ENCODE measurements around the gene FLOT1.
"Not testable (repeated sequence)": the region's sequence is repeated elsewhere in the genome, so short reads cannot be mapped to it uniquely, and the experiment has no call there.

The FLOT1 gene

DNA sequence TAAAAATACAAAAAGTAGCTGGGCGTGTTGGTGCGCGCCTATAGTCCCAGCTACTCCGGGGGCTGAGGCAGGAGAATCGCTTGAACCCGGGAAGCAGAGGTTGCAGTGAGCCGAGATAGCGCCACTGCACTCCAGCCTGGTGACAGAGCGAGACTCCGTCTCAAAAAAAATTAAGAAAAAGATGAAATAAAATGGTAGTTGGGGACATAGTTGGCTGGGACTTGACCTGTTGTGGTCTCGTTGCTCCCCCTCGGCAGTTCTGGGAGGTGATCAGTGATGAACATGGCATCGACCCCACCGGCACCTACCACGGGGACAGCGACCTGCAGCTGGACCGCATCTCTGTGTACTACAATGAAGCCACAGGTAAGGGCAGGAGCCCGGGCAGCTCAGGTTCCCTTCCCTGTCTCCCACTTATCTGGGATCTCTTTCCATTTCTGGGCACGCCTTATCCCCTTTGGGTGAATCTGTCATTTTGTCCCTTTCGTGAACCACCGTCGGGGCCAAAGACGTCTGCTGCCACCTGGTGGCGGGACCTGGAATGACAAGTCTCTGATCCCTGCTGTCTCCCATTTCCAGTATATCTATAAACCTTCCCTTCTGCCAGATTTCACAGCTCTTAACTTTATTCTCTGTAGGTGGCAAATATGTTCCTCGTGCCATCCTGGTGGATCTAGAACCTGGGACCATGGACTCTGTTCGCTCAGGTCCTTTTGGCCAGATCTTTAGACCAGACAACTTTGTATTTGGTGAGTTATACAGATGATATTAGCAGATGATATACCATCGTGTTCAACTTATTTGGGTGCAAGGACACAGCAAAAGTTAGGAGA lies 20.0 kb downstream of the FLOT1 start:
- Histone ChIP-seq H2BK15ac (ENCODE audit: low read length) (no peak overlapping the region), H2AFZ (ENCODE audit: low read length) (no peak overlapping the region), H3K4me1 (ENCODE audit: control insufficient read depth in 2 of 2, insufficient read depth in 1 of 2, low read depth in 1 of 2, low read length in 2 of 2) (peaks cover 11 to 24% of the 10 kb centered on the region in 2 donors), H3K36me3 (replicated peaks in 1 of 2; ENCODE audit: control insufficient read depth in 2 of 2, insufficient read depth in 2 of 2, low read length in 2 of 2) (peaks cover 40 to 54% of the 10 kb centered on the region in 2 donors), H2BK5ac (ENCODE audit: low read length) (no peak overlapping the region), H3K4me2 (ENCODE audit: insufficient read depth, low read length, poor library complexity, severe bottlenecking) (peak overlapping the region; percentile 69), H3K23ac (ENCODE audit: low read depth, low read length, poor library complexity) (peak overlapping the region; percentile 49), H3K18ac (ENCODE audit: low read length) (no peak overlapping the region), H4K8ac (ENCODE audit: low read depth, low read length) (no peak overlapping the region), H2BK120ac (ENCODE audit: low read depth, low read length) (no peak overlapping the region), H2AK5ac (ENCODE audit: low read depth, low read length) (no peak overlapping the region), H4K91ac (ENCODE audit: low read depth, low read length, poor library complexity) (no peak overlapping the region), H3K27ac (replicated peaks; ENCODE audit: low read length) (no peak overlapping the region), H3K79me1 (ENCODE audit: low read depth, low read length) (peaks cover 8% of the 10 kb centered on the region), H3K9ac (ENCODE audit: low read depth, low read length, poor library complexity) (no peak overlapping the region), H3K4me3 (ENCODE audit: low read length in 2 of 2) (peak overlapping the region; percentile 88 to 98), H2BK12ac (ENCODE audit: low read length) (no peak overlapping the region), H3K27me3 (ENCODE audit: control insufficient read depth in 3 of 3, insufficient read depth in 3 of 3, low read depth in 1 of 3, low read length in 3 of 3) (no peaks in the 10 kb centered on the region), H3K4ac (ENCODE audit: low read length) (no peak overlapping the region), H3K9me3 (replicated peaks in 1 of 2; ENCODE audit: control insufficient read depth in 2 of 2, insufficient read depth in 1 of 2, low read depth in 1 of 2, low read length in 2 of 2) (no peaks in the 10 kb centered on the region), H3K14ac (ENCODE audit: low read length) (no peak overlapping the region)
- DNase-seq (ENCODE audit: low spot score) = peak; percentile 81
- no CpG with 5 or more reads among the region's 27 CpGs for WGBS, 2 donors (ENCODE audit: extremely low coverage in 2 of 2, insufficient read length in 2 of 2, insufficient replicate concordance in 1 of 2)

DNA sequence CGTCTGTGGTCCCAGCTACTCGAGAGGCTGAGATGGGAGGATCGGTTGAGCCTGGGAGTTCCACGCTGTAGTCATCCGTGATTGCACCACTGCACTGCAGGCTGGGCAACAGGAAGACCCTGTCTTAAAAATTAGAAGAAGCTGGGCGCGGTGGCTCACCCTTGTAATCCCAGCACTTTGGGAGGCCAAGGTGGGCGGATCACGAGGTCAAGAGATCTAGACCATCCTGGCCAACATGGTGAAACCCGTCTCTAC lies 20.5 kb downstream of the FLOT1 start:
- not testable (repeated sequence) for H4K91ac ChIP-seq (ENCODE audit: low read depth, low read length, poor library complexity); H3K79me1 ChIP-seq (ENCODE audit: low read depth, low read length); H3K4ac ChIP-seq (ENCODE audit: low read length); H2BK12ac ChIP-seq (ENCODE audit: low read length); H2AK5ac ChIP-seq (ENCODE audit: low read depth, low read length); H2BK120ac ChIP-seq (ENCODE audit: low read depth, low read length); H3K9me3 ChIP-seq (replicated peaks in 1 of 2; ENCODE audit: control insufficient read depth in 2 of 2, insufficient read depth in 1 of 2, low read depth in 1 of 2, low read length in 2 of 2); H4K8ac ChIP-seq (ENCODE audit: low read depth, low read length); H3K27me3 ChIP-seq (ENCODE audit: control insufficient read depth in 3 of 3, insufficient read depth in 3 of 3, low read depth in 1 of 3, low read length in 3 of 3); DNase-seq (ENCODE audit: low spot score); H2BK15ac ChIP-seq (ENCODE audit: low read length); H2AFZ ChIP-seq (ENCODE audit: low read length)
- Histone ChIP-seq H3K9ac (ENCODE audit: low read depth, low read length, poor library complexity) (peak overlapping the region; percentile 88), H3K4me1 (ENCODE audit: control insufficient read depth in 2 of 2, insufficient read depth in 1 of 2, low read depth in 1 of 2, low read length in 2 of 2) (peaks cover 11 to 24% of the 10 kb centered on the region in 2 donors), H3K4me3 (ENCODE audit: low read length in 2 of 2) (peak overlapping the region; percentile 88 to 98), H2BK5ac (ENCODE audit: low read length) (peak overlapping the region; percentile 89), H3K14ac (ENCODE audit: low read length) (peak overlapping the region; percentile 50), H3K36me3 (replicated peaks in 1 of 2; ENCODE audit: control insufficient read depth in 2 of 2, insufficient read depth in 2 of 2, low read length in 2 of 2) (peaks cover 40 to 53% of the 10 kb centered on the region in 2 donors), H3K18ac (ENCODE audit: low read length) (peak overlapping the region; percentile 90), H3K27ac (replicated peaks; ENCODE audit: low read length) (peak overlapping the region; percentile 77), H3K4me2 (ENCODE audit: insufficient read depth, low read length, poor library complexity, severe bottlenecking) (peak overlapping the region; percentile 69), H3K23ac (ENCODE audit: low read depth, low read length, poor library complexity) (peak overlapping the region; percentile 87)
- no CpG with 5 or more reads among the region's 10 CpGs for WGBS, 2 donors (ENCODE audit: extremely low coverage in 2 of 2, insufficient read length in 2 of 2, insufficient replicate concordance in 1 of 2)

DNA sequence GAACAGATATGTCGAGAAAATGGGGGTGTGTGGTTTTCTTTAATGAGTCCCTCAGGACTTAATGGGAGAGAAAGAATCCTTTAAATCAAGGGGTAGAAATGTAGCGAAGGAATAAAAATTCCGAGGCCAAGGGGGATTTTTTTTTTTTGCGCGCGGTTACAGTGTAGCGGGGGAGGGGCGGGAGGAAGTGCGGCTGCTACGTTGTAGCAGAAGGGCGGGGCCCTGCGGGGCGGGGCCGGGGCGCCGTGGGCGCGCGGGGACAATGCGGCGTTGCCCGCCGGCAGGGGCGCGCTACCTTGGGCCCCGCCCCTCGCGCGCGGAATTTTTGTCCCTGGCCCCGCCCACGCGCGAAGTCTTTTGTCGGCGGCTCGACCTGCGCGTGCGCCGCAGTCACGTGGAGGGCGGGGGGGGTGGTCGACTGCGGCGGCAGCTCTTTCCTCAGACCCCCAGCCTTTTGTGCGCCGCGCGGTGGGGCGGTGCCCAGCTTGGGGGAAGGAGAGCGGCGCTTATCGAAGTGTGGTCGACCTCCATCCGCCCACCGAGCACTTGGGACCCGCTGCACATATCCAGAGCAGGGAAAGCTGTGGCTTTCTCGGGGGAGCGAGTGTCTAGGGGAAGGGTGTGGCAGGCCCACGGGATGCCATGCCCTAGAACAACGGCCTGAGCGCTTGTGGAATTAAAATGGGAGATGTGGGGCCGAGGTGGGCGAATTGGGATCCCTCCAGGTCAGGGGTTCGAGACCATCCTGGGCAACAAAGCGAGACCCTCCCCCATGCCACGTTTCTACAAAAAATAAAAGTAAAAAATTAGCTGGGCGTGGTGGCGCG lies 21.1 kb downstream of the FLOT1 start:
- no peak overlapping the region for H3K4ac ChIP-seq (ENCODE audit: low read length)
- H2AK5ac ChIP-seq (ENCODE audit: low read depth, low read length) = no peak overlapping the region
- H4K8ac ChIP-seq (ENCODE audit: low read depth, low read length) = peak overlapping the region; percentile 26
- H3K14ac ChIP-seq (ENCODE audit: low read length) = peak overlapping the region; percentile 50
- no peaks in the 10 kb centered on the region for H3K9me3 ChIP-seq (replicated peaks in 1 of 2; ENCODE audit: control insufficient read depth in 2 of 2, insufficient read depth in 1 of 2, low read depth in 1 of 2, low read length in 2 of 2)
- peak overlapping the region; percentile 89 for H3K27ac ChIP-seq (replicated peaks; ENCODE audit: low read length)
- H3K18ac ChIP-seq (ENCODE audit: low read length) = peak overlapping the region; percentile 90
- H2BK12ac ChIP-seq (ENCODE audit: low read length) = no peak overlapping the region
- peak overlapping the region; percentile 69 for H3K4me2 ChIP-seq (ENCODE audit: insufficient read depth, low read length, poor library complexity, severe bottlenecking)
- H2AFZ ChIP-seq (ENCODE audit: low read length) = no peak overlapping the region
- H3K27me3 ChIP-seq (ENCODE audit: control insufficient read depth in 3 of 3, insufficient read depth in 3 of 3, low read depth in 1 of 3, low read length in 3 of 3) = no peaks in the 10 kb centered on the region
- H4K91ac ChIP-seq (ENCODE audit: low read depth, low read length, poor library complexity) = no peak overlapping the region
- no peak overlapping the region for H2BK120ac ChIP-seq (ENCODE audit: low read depth, low read length)
- peak overlapping the region; percentile 73 for H2BK15ac ChIP-seq (ENCODE audit: low read length)
- DNase-seq (ENCODE audit: low spot score) = peak; percentile 95
- H2BK5ac ChIP-seq (ENCODE audit: low read length) = peak overlapping the region; percentile 89
- no CpG with 5 or more reads among the region's 71 CpGs for WGBS, 2 donors (ENCODE audit: extremely low coverage in 2 of 2, insufficient read length in 2 of 2, insufficient replicate concordance in 1 of 2)
- peaks cover 8% of the 10 kb centered on the region for H3K79me1 ChIP-seq (ENCODE audit: low read depth, low read length)
- H3K4me1 ChIP-seq (ENCODE audit: control insufficient read depth in 2 of 2, insufficient read depth in 1 of 2, low read depth in 1 of 2, low read length in 2 of 2) = peaks cover 13 to 28% of the 10 kb centered on the region in 2 donors
- H3K9ac ChIP-seq (ENCODE audit: low read depth, low read length, poor library complexity) = peak overlapping the region; percentile 88
- peak overlapping the region; percentile 89 to 98 for H3K4me3 ChIP-seq (ENCODE audit: low read length in 2 of 2)
- peaks cover 40 to 48% of the 10 kb centered on the region in 2 donors for H3K36me3 ChIP-seq (replicated peaks in 1 of 2; ENCODE audit: control insufficient read depth in 2 of 2, insufficient read depth in 2 of 2, low read length in 2 of 2)
- H3K23ac ChIP-seq (ENCODE audit: low read depth, low read length, poor library complexity) = peak overlapping the region; percentile 87

DNA sequence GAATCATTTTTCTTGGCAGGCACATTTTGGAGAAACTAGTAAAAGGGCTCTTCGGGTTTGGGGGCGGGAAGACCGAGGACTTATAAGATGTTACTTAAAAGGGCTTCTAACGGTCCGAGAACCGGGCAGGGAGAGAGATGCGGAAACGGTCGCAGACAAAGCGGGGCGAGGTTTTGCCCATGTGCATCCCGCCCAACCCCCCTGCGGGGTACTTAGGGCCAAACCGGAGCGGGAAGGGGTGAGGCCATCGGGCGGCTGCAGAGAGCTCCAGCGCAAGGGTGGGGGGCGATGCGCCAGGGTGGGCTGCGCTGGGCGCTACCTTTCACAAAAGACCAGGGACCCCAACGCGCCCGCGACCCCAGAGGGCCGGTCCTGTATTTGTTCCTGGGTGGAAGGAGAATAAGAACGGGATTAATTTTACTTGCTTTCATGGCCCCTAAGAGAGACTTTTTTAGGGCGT lies 21.7 kb downstream of the FLOT1 start:
- peak overlapping the region; percentile 78 for H3K9ac ChIP-seq (ENCODE audit: low read depth, low read length, poor library complexity)
- no CpG with 5 or more reads among the region's 29 CpGs for WGBS, 2 donors (ENCODE audit: extremely low coverage in 2 of 2, insufficient read length in 2 of 2, insufficient replicate concordance in 1 of 2)
- no peaks in the 10 kb centered on the region for H3K9me3 ChIP-seq (replicated peaks in 1 of 2; ENCODE audit: control insufficient read depth in 2 of 2, insufficient read depth in 1 of 2, low read depth in 1 of 2, low read length in 2 of 2)
- no peak overlapping the region for H4K8ac ChIP-seq (ENCODE audit: low read depth, low read length)
- H3K27me3 ChIP-seq (ENCODE audit: control insufficient read depth in 3 of 3, insufficient read depth in 3 of 3, low read depth in 1 of 3, low read length in 3 of 3) = no peaks in the 10 kb centered on the region
- H2BK120ac ChIP-seq (ENCODE audit: low read depth, low read length) = no peak overlapping the region
- peaks cover 36 to 43% of the 10 kb centered on the region in 2 donors for H3K36me3 ChIP-seq (replicated peaks in 1 of 2; ENCODE audit: control insufficient read depth in 2 of 2, insufficient read depth in 2 of 2, low read length in 2 of 2)
- DNase-seq (ENCODE audit: low spot score) = no peak
- peak overlapping the region; percentile 3 for H3K18ac ChIP-seq (ENCODE audit: low read length)
- peaks cover 8% of the 10 kb centered on the region for H3K79me1 ChIP-seq (ENCODE audit: low read depth, low read length)
- peak overlapping the region; percentile 1 for H2AK5ac ChIP-seq (ENCODE audit: low read depth, low read length)
- H3K27ac ChIP-seq (replicated peaks; ENCODE audit: low read length) = peak overlapping the region; percentile 89
- no peak overlapping the region for H3K4ac ChIP-seq (ENCODE audit: low read length)
- H2BK15ac ChIP-seq (ENCODE audit: low read length) = no peak overlapping the region
- H2BK12ac ChIP-seq (ENCODE audit: low read length) = no peak overlapping the region
- H3K23ac ChIP-seq (ENCODE audit: low read depth, low read length, poor library complexity) = no peak overlapping the region
- no peak overlapping the region for H2BK5ac ChIP-seq (ENCODE audit: low read length)
- H4K91ac ChIP-seq (ENCODE audit: low read depth, low read length, poor library complexity) = no peak overlapping the region
- H3K4me3 ChIP-seq (ENCODE audit: low read length in 2 of 2) = peak overlapping the region; percentile 89 to 98
- peaks cover 15 to 30% of the 10 kb centered on the region in 2 donors for H3K4me1 ChIP-seq (ENCODE audit: control insufficient read depth in 2 of 2, insufficient read depth in 1 of 2, low read depth in 1 of 2, low read length in 2 of 2)
- H2AFZ ChIP-seq (ENCODE audit: low read length) = no peak overlapping the region
- no peak overlapping the region for H3K14ac ChIP-seq (ENCODE audit: low read length)
- peak overlapping the region; percentile 26 for H3K4me2 ChIP-seq (ENCODE audit: insufficient read depth, low read length, poor library complexity, severe bottlenecking)
